A549 (cell line): Measurements from ENCODE around the gene PSMD2.
A peak's percentile ranks its signal among the peaks of the same experiment; 100 is the strongest.

Experiments used
- CTCF ChIP-seq: fragments of >200 bp; sonication (Bioruptor Twin); formaldehyde crosslinking; IDR thresholded peaks from 3 replicates; pipeline ENCODE4 v1.5.1; 2016
- ELK1 ChIP-seq: fragments of 150-350 bp; IDR thresholded peaks from 2 replicates; pipeline ENCODE4 v1.6.1; 2014; ENCODE audit warnings: low read depth, mild to moderate bottlenecking, low read length
- JUN ChIP-seq, 2 experiments: fragments of >200 bp; sonication (Bioruptor Twin); formaldehyde crosslinking; IDR thresholded peaks; 2 replicates in 1 of 2; 3 replicates in 1 of 2; pipeline ENCODE4 v1.6.1; 2016 to 2017
- MAX ChIP-seq: IDR thresholded peaks from 2 replicates; pipeline ENCODE4 v1.6.1; 2012
- POLR2A ChIP-seq: IDR thresholded peaks from 2 replicates; pipeline ENCODE4 v1.6.1; 2012; ENCODE audit warnings: mild to moderate bottlenecking, low read length
- RAD21 ChIP-seq, 2 experiments: fragments of >200 bp in 1 of 2; sonication (Bioruptor Twin) in 1 of 2; formaldehyde crosslinking in 1 of 2; IDR thresholded peaks in 1 of 2; conservative IDR thresholded peaks in 1 of 2; 2 replicates in 1 of 2; 3 replicates in 1 of 2; pipeline ENCODE4 v1.6.1; 2012 to 2018; ENCODE audit warnings: inconsistent platforms in 1 of 2
- RFX5 ChIP-seq: fragments of 450-650 bp; IDR thresholded peaks from 2 replicates; pipeline ENCODE4 v1.7.1; 2014; ENCODE audit warnings: antibody characterized with exemption, mild to moderate bottlenecking, moderate library complexity
- RNF2 ChIP-seq: fragments of 200-600 bp; sonication (generic); IDR thresholded peaks from 2 replicates; pipeline ENCODE4 v1.6.1; 2016; ENCODE audit warnings: low read depth, mild to moderate bottlenecking, antibody characterized with exemption, moderate library complexity, borderline replicate concordance
- SMC3 ChIP-seq: fragments of >200 bp; sonication (Bioruptor Twin); formaldehyde crosslinking; IDR thresholded peaks from 3 replicates; pipeline ENCODE4 v1.6.1; 2018; ENCODE audit warnings: inconsistent platforms
- ZC3H11A ChIP-seq: fragments of 450-650 bp; IDR thresholded peaks from 2 replicates; pipeline ENCODE4 v1.6.1; 2014; ENCODE audit warnings: antibody characterized with exemption, mild to moderate bottlenecking

GRCh38 chr3:184250167-184250828 is 48.7 kb upstream of the PSMD2 start:
- TF ChIP-seq ELK1 (no peak), ZC3H11A (no peak), MAX (no peak), RAD21 (conservative IDR thresholded peaks at IDR 0.05 in 1 of 2, IDR thresholded peaks at IDR 0.05 in 1 of 2) (peak; percentile 62 to 63), RNF2 (no peak), CTCF (peak; percentile 73), SMC3 (peak; percentile 59), POLR2A (no peak), RFX5 (no peak), JUN (IDR thresholded peaks at IDR 0.05) (no peak)
